Vagina (tissue), 2 donors: ENCODE data around the gene ZNF382. TPM values are rescaled to one million over a fixed set of nuclear protein-coding genes. Genes with fewer than 3 reads are reported as not detected.
A peak's percentile ranks its signal among the peaks of the same experiment; 100 is the strongest.

Experiments
- DNase-seq, 2 donors: peaks; one replicate each; pipeline ENCODE4 v3.0.0-alpha.2; 2017; ENCODE audit errors: extremely low spot score in 2 of 2
- H3K27ac ChIP-seq: fragments of 200-600 bp; sonication (generic); one replicate; pipeline ENCODE4 v1.5.1; 2019
- H3K27me3 ChIP-seq: fragments of 200-600 bp; sonication (generic); one replicate; pipeline ENCODE4 v1.5.1; 2019
- H3K36me3 ChIP-seq, 2 donors: fragments of 200-600 bp; sonication (generic); one replicate each; pipeline ENCODE4 v1.5.1; 2017 to 2019
- H3K4me1 ChIP-seq: fragments of 200-600 bp; sonication (generic); one replicate; pipeline ENCODE4 v1.5.1; 2019
- H3K4me3 ChIP-seq, 2 donors: fragments of 200-600 bp; sonication (generic); 1 replicate in 1 of 2; 2 replicates in 1 of 2; pipeline ENCODE4 v1.5.1; 2016 to 2019
- H3K9me3 ChIP-seq: fragments of 200-600 bp; sonication (generic); one replicate; pipeline ENCODE4 v1.5.1; 2019
- CTCF ChIP-seq, 3 experiments: fragments of 450-650 bp in 2 of 3; fragments of 200-600 bp in 1 of 3; sonication (generic) in 1 of 3; IDR thresholded peaks; one replicate each; pipeline ENCODE4 v1.5.1; 2017 to 2019; ENCODE audit warnings: antibody characterized with exemption in 3 of 3, mild to moderate bottlenecking in 2 of 3, moderate library complexity in 2 of 3
- POLR2A ChIP-seq, 2 donors: fragments of 450-650 bp; IDR thresholded peaks; one replicate each; pipeline ENCODE4 v1.6.1; 2017; ENCODE audit warnings: antibody characterized with exemption in 2 of 2, mild to moderate bottlenecking in 2 of 2, moderate library complexity in 2 of 2
- POLR2AphosphoS5 ChIP-seq, 2 donors: sonication (generic); formaldehyde crosslinking; IDR thresholded peaks; one replicate each; pipeline ENCODE4 v1.9.0; 2017; ENCODE audit warnings: antibody characterized with exemption in 2 of 2, mild to moderate bottlenecking in 2 of 2, low read depth in 1 of 2; ENCODE audit not compliant: insufficient read depth in 1 of 2
- intact Hi-C: fragments of 100-400 bp; cut with DNase I; formaldehyde crosslinking; loops from one replicate; pipeline ENCODE4 v1.15.1; 2023
- total RNA-seq: library from RNA; depleted of rRNA; stranded (reverse); fragments of >200 nt; gene quantifications from one replicate; pipeline ENCODE4 v1.2.3, GENCODE V29; 2016

ZNF382 gene
- total RNA-seq, 1 donor from 2014 or later: 3.7 TPM

- DNase-seq: no peak
- TF ChIP-seq CTCF (IDR thresholded peaks at IDR 0.05) (no peak), POLR2AphosphoS5 (IDR thresholded peaks at IDR 0.05; ENCODE audit: insufficient read depth in 1 of 2, low read depth in 1 of 2) (no peak), POLR2A (IDR thresholded peaks at IDR 0.05) (no peak)
- intact Hi-C loops: no loop called here
Measured at GRCh38 chr19:36604656-36605100, 435 bp upstream of the ZNF382 start.

GRCh38 chr19:36605877-36606478 is 865 bp downstream of the ZNF382 start:
- TF ChIP-seq POLR2A (IDR thresholded peaks at IDR 0.05) (no peak), CTCF (IDR thresholded peaks at IDR 0.05) (no peak), POLR2AphosphoS5 (IDR thresholded peaks at IDR 0.05; ENCODE audit: insufficient read depth in 1 of 2, low read depth in 1 of 2) (no peak)
- no peak for DNase-seq
- H3K27me3 ChIP-seq: no peaks in the 10 kb centered on the region
- H3K4me1 ChIP-seq: peaks cover 14% of the 10 kb centered on the region
- peaks cover 0 to 3% of the 10 kb centered on the region in 2 donors for H3K36me3 ChIP-seq
- H3K4me3 ChIP-seq: peak overlapping the region; percentile 63 to 64
- H3K27ac ChIP-seq: no peak overlapping the region
- intact Hi-C loops: no loop called here
- no peaks in the 10 kb centered on the region for H3K9me3 ChIP-seq

More at GRCh38 chr19:36604656-36605100, 435 bp upstream of the ZNF382 start:
- Histone ChIP-seq H3K27ac (peak overlapping the region; percentile 49), H3K27me3 (no peaks in the 10 kb centered on the region), H3K36me3 (no peaks in the 10 kb centered on the region), H3K4me1 (peaks cover 14% of the 10 kb centered on the region), H3K9me3 (no peaks in the 10 kb centered on the region), H3K4me3 (peak overlapping the region; percentile 63 to 64)

- TF ChIP-seq POLR2AphosphoS5 (IDR thresholded peaks at IDR 0.05; ENCODE audit: insufficient read depth in 1 of 2, low read depth in 1 of 2) (no peak), CTCF (IDR thresholded peaks at IDR 0.05) (no peak), POLR2A (IDR thresholded peaks at IDR 0.05) (no peak)
- H3K9me3 ChIP-seq: peaks cover 58% of the 10 kb centered on the region
- no peak overlapping the region for H3K4me3 ChIP-seq
- no peaks in the 10 kb centered on the region for H3K27me3 ChIP-seq
- intact Hi-C loops: no loop called here
- no peak for DNase-seq
- no peak overlapping the region for H3K27ac ChIP-seq
- H3K4me1 ChIP-seq: no peaks in the 10 kb centered on the region
- H3K36me3 ChIP-seq: peaks cover 0 to 43% of the 10 kb centered on the region in 2 donors
Measured at GRCh38 chr19:36627057-36627456, 21.9 kb downstream of the ZNF382 start.

- Histone ChIP-seq H3K27ac (no peak overlapping the region), H3K36me3 (peaks cover 0 to 47% of the 10 kb centered on the region in 2 donors), H3K4me1 (no peaks in the 10 kb centered on the region), H3K4me3 (no peak overlapping the region), H3K27me3 (no peaks in the 10 kb centered on the region), H3K9me3 (peaks cover 86% of the 10 kb centered on the region)
- intact Hi-C loops: no loop called here
- no peak for TF ChIP-seq POLR2AphosphoS5 (IDR thresholded peaks at IDR 0.05; ENCODE audit: insufficient read depth in 1 of 2, low read depth in 1 of 2)
- no peak for TF ChIP-seq CTCF (IDR thresholded peaks at IDR 0.05)
- TF ChIP-seq POLR2A (IDR thresholded peaks at IDR 0.05): no peak
- no peak for DNase-seq
Measured at GRCh38 chr19:36635342-36635741, 30.2 kb downstream of the ZNF382 start.

GRCh38 chr19:36638862-36639510 is 33.9 kb downstream of the ZNF382 start:
- peaks cover 96% of the 10 kb centered on the region for H3K9me3 ChIP-seq
- no peak overlapping the region for H3K4me3 ChIP-seq
- H3K27me3 ChIP-seq: no peaks in the 10 kb centered on the region
- no peak for TF ChIP-seq POLR2AphosphoS5 (IDR thresholded peaks at IDR 0.05; ENCODE audit: insufficient read depth in 1 of 2, low read depth in 1 of 2)
- TF ChIP-seq POLR2A (IDR thresholded peaks at IDR 0.05): no peak
- TF ChIP-seq CTCF (IDR thresholded peaks at IDR 0.05): no peak
- H3K27ac ChIP-seq: no peak overlapping the region
- no peaks in the 10 kb centered on the region for H3K4me1 ChIP-seq
- intact Hi-C loops: no loop called here
- peaks cover 0 to 80% of the 10 kb centered on the region in 2 donors for H3K36me3 ChIP-seq
- DNase-seq: no peak
